Measurements from ENCODE around the gene SPOP. TPM values are rescaled to one million over a fixed set of nuclear protein-coding genes. Genes with fewer than 3 reads are reported as not detected.

SPOP gene
- total RNA-seq, 1 experiment from 2014 or later, result 53.4 TPM

DNA sequence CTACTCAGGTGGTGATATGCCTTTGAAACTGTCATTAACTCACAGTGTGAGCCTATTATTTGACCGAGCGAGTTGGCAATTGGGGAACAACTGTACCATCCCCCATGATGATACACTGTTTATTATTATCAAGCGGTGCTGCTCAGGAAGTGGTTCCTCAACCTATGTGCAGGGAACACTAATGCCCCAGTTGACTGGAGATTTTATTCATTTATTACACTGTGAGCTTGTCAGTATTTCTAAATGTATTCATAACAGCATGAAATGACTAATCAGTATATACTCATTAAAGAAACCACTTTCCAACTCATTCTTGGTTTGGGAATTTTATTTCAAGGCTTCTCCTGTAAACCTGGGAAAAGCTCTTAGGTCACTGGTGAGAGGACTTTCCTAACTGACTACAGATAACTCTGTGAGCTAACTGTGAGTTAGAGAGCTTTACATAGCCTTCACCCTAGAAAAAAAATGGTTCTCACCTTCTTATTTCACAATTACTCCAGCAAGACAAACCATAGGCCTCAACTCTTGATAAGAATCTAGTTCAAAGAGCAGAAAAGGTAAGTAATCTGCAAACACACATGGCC lies 59.8 kb downstream of the SPOP start:
- no peak for TF ChIP-seq EZH2 (IDR thresholded peaks at IDR 0.05; ENCODE audit: borderline replicate concordance, low read depth, low read length, poor library complexity, severe bottlenecking)
- TF ChIP-seq, protein P1, sequence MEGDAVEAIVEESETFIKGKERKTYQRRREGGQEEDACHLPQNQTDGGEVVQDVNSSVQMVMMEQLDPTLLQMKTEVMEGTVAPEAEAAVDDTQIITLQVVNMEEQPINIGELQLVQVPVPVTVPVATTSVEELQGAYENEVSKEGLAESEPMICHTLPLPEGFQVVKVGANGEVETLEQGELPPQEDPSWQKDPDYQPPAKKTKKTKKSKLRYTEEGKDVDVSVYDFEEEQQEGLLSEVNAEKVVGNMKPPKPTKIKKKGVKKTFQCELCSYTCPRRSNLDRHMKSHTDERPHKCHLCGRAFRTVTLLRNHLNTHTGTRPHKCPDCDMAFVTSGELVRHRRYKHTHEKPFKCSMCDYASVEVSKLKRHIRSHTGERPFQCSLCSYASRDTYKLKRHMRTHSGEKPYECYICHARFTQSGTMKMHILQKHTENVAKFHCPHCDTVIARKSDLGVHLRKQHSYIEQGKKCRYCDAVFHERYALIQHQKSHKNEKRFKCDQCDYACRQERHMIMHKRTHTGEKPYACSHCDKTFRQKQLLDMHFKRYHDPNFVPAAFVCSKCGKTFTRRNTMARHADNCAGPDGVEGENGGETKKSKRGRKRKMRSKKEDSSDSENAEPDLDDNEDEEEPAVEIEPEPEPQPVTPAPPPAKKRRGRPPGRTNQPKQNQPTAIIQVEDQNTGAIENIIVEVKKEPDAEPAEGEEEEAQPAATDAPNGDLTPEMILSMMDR (conservative IDR thresholded peaks at IDR 0.05; ENCODE audit: low read depth, low read length), result no peak
- ChIA-PET CTCF (no interaction called here), POLR2A (ENCODE audit: low non-redundant PET) (no interaction called here)
- peaks cover 22% of the 10 kb centered on the region for H3K36me3 ChIP-seq (ENCODE audit: insufficient read depth, low read length, poor library complexity, severe bottlenecking)
- no peak for DNase-seq (ENCODE audit: low spot score)
- no peak overlapping the region for H3K27ac ChIP-seq (ENCODE audit: low read depth, low read length, poor library complexity, severe bottlenecking)
- H3K4me1 ChIP-seq (ENCODE audit: insufficient read depth, low read length, poor library complexity, severe bottlenecking), result peaks cover 11% of the 10 kb centered on the region
- H3K4me3 ChIP-seq (ENCODE audit: low read depth, low read length, poor library complexity, severe bottlenecking), result no peak overlapping the region
- no peaks in the 10 kb centered on the region for H3K27me3 ChIP-seq (replicated peaks; ENCODE audit: insufficient read depth, low read depth, low read length, poor library complexity)
- intact Hi-C loops (cut with micrococcal nuclease; ENCODE audit: unreplicated experiment), result no loop called here
- BruUV-seq (replicated peaks), result no TSS peak
- H3K9me3 ChIP-seq (ENCODE audit: low read depth, low read length, poor library complexity, severe bottlenecking), result no peaks in the 10 kb centered on the region

- intact Hi-C loops (cut with micrococcal nuclease; ENCODE audit: unreplicated experiment), result no loop called here
- TF ChIP-seq EZH2 (IDR thresholded peaks at IDR 0.05; ENCODE audit: borderline replicate concordance, low read depth, low read length, poor library complexity, severe bottlenecking), result no peak
- TF ChIP-seq, protein P1 (conservative IDR thresholded peaks at IDR 0.05; ENCODE audit: low read depth, low read length), result no peak
- H3K4me3 ChIP-seq (ENCODE audit: low read depth, low read length, poor library complexity, severe bottlenecking), result no peak overlapping the region
- no peaks in the 10 kb centered on the region for H3K27me3 ChIP-seq (replicated peaks; ENCODE audit: insufficient read depth, low read depth, low read length, poor library complexity)
- DNase-seq (ENCODE audit: low spot score), result no peak
- no TSS peak for BruUV-seq (replicated peaks)
- peaks cover 18% of the 10 kb centered on the region for H3K36me3 ChIP-seq (ENCODE audit: insufficient read depth, low read length, poor library complexity, severe bottlenecking)
- ChIA-PET CTCF (no interaction called here), POLR2A (ENCODE audit: low non-redundant PET) (no interaction called here)
- H3K9me3 ChIP-seq (ENCODE audit: low read depth, low read length, poor library complexity, severe bottlenecking), result no peaks in the 10 kb centered on the region
- H3K27ac ChIP-seq (ENCODE audit: low read depth, low read length, poor library complexity, severe bottlenecking), result no peak overlapping the region
- peaks cover 11% of the 10 kb centered on the region for H3K4me1 ChIP-seq (ENCODE audit: insufficient read depth, low read length, poor library complexity, severe bottlenecking)
Observed at GRCh38 chr17:49616601-49617131, 61.2 kb downstream of the SPOP start.

DNA sequence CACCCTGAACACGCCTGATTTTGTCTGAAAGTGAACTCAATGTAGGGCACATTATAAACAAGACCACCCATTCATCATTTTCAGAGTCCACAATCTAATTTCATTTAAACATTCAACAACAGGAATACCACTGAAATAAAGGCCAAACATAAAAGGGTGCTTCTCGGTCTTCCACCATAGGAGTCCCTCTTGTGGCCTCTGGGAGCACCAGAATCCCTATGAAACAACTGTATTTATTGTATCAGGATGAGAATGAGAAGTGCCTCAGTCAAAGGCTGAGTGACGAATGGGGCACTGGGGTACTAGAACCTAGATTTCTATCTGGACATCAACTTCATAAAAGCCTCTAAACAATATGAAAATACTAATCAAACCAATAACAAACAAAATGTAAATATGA lies 61.8 kb downstream of the SPOP start:
- no peak for DNase-seq (ENCODE audit: low spot score)
- CTCF ChIA-PET, result no interaction called here
- TF ChIP-seq, protein P1 (conservative IDR thresholded peaks at IDR 0.05; ENCODE audit: low read depth, low read length), result peak; percentile 33; the same call in 1 of the 2 replicates
- TF ChIP-seq EZH2 (IDR thresholded peaks at IDR 0.05; ENCODE audit: borderline replicate concordance, low read depth, low read length, poor library complexity, severe bottlenecking), result no peak
- Histone ChIP-seq H3K36me3 (ENCODE audit: insufficient read depth, low read length, poor library complexity, severe bottlenecking) (peaks cover 16% of the 10 kb centered on the region), H3K4me1 (ENCODE audit: insufficient read depth, low read length, poor library complexity, severe bottlenecking) (peaks cover 11% of the 10 kb centered on the region), H3K27ac (ENCODE audit: low read depth, low read length, poor library complexity, severe bottlenecking) (no peak overlapping the region), H3K4me3 (ENCODE audit: low read depth, low read length, poor library complexity, severe bottlenecking) (no peak overlapping the region), H3K27me3 (replicated peaks; ENCODE audit: insufficient read depth, low read depth, low read length, poor library complexity) (no peaks in the 10 kb centered on the region), H3K9me3 (ENCODE audit: low read depth, low read length, poor library complexity, severe bottlenecking) (no peaks in the 10 kb centered on the region)
- no TSS peak for BruUV-seq (replicated peaks)
- intact Hi-C loops (cut with micrococcal nuclease; ENCODE audit: unreplicated experiment), result no loop called here
- POLR2A ChIA-PET (ENCODE audit: low non-redundant PET), result no interaction called here

Measured in A673 (cell line).